GM21737 (cell line): Measurements from ENCODE around the gene OAS3.
"Not testable (repeated sequence)": the region's sequence is repeated elsewhere in the genome, so short reads cannot be mapped to it uniquely, and the experiment has no call there.

Experiments used
- ATAC-seq: cut with Tn5 transposase; IDR thresholded peaks from one replicate; pipeline ENCODE4 v1.9.1; 2021; ENCODE audit warnings: mild to moderate bottlenecking, moderate library complexity; ENCODE audit not compliant: unreplicated experiment

OAS3 gene

DNA sequence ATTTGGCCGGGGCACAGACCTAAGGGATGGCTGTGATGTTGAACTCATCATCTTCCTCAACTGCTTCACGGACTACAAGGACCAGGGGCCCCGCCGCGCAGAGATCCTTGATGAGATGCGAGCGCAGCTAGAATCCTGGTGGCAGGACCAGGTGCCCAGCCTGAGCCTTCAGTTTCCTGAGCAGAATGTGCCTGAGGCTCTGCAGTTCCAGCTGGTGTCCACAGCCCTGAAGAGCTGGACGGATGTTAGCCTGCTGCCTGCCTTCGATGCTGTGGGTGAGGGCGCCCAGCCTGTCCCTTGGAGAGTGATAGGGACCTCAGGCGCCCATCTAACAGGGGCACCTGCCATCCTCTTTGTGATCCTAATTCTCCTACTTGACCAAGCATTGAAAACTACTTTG lies 12.4 kb downstream of the OAS3 start:
- no peak for ATAC-seq

- not testable (repeated sequence) for ATAC-seq
These were observed 18.9 kb downstream of the OAS3 start for GRCh38 chr12:112957125-112957524.

DNA sequence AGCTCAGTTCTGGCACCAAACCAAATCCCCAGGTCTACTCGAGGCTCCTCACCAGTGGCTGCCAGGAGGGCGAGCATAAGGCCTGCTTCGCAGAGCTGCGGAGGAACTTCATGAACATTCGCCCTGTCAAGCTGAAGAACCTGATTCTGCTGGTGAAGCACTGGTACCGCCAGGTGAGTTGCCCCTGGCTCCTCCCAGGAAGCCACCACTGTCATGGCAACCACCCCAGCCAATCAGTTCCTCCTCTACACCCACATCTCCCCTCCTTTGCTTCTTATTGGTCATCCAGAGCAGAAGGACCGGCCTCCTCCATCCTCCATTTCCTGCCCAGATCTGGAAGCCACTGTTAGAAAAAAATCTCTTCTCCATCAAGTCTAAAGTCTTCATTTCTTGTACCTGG lies 22.8 kb downstream of the OAS3 start:
- ATAC-seq, result no peak

DNA sequence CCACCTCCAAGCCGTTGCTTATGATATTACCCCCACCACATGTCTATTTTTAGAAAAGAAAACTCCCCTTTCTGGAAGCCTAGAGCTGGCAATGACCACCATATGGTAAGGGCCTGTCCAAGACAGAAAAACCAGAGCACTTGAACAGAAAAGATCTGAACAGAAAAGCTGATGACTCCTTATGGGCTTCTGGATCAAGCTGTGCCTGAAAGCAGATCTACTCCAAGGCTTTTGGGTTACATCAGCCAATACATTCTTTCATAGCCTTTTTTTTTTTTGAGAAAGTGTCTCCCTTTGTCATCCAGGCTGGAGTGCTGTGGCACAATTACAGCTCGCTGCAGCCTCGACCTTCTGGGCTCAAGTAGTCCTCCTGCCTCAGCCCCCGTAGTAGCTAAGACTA lies 23.3 kb downstream of the OAS3 start:
- no peak for ATAC-seq

DNA sequence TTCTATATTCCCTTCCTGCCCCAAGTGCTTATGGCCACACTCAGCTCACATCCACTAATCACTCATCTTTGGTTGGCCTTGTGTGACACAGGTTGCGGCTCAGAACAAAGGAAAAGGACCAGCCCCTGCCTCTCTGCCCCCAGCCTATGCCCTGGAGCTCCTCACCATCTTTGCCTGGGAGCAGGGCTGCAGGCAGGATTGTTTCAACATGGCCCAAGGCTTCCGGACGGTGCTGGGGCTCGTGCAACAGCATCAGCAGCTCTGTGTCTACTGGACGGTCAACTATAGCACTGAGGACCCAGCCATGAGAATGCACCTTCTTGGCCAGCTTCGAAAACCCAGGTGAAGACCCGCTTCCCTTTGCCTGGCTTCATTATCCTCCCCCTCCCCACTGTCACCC lies 24.3 kb downstream of the OAS3 start:
- ATAC-seq, result no peak

- ATAC-seq, result no peak
These were observed 25.1 kb downstream of the OAS3 start for GRCh38 chr12:112963227-112963861.

DNA sequence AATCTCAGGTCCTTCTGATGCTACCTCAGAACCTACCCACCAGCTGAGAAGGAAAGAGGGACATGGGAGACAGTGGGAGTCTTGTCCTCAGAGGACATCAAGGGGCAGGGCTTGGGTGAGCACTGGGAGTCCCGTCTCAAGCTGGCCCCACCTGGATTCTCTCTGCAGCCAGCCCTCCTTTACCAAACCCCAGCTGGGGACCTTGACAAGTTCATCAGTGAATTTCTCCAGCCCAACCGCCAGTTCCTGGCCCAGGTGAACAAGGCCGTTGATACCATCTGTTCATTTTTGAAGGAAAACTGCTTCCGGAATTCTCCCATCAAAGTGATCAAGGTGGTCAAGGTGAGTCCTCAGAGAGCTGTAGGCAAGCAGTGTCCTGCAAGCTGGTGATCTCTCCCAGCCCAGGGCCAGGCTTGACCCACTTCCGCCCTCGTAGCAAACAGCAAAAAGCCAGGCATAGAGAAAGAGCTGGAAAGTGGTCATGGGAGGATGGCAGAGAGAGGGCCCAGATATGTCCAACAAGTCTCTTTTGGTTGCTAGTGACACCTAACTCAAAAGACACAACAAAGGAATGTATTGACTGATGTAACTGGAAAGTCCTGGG lies 25.9 kb downstream of the OAS3 start:
- ATAC-seq, result no peak

DNA sequence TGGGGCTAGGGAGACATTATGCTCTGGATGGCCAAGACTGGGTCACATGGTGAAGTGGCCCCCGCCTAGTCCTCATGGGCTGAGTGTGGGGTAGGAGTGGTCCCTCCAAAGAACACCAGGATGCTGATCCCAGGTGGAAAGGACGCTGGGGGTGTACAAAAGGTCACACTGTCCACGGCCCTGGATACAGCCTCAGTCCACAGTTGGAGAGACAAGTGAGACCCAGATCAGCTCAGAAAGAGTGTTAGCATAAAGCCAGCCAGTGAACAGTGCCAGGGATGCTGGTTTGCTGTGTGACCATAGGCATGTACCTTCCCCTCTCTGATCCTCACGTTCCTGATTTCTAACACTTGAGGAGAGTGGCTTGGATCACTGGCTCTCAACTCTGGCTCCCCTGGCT lies 26.6 kb downstream of the OAS3 start:
- ATAC-seq, result no peak

DNA sequence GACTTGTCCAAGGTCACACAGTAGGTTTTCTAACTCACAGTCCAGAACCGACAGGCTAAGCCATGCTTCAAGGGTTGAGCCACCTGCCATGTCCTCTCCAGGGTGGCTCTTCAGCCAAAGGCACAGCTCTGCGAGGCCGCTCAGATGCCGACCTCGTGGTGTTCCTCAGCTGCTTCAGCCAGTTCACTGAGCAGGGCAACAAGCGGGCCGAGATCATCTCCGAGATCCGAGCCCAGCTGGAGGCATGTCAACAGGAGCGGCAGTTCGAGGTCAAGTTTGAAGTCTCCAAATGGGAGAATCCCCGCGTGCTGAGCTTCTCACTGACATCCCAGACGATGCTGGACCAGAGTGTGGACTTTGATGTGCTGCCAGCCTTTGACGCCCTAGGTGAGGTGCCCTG lies 27.4 kb downstream of the OAS3 start:
- ATAC-seq, result no peak

DNA sequence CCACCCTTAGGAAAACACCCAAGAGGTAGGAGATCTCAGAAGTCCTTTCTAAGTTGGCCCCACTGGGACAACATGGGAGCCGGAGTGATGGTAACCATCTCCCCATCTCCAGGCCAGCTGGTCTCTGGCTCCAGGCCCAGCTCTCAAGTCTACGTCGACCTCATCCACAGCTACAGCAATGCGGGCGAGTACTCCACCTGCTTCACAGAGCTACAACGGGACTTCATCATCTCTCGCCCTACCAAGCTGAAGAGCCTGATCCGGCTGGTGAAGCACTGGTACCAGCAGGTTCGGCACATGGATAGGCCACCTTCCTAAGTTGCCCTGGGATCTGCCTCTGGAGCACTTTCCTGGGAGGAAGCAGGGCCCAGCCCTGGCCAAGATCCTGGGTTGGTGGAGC lies 29.0 kb downstream of the OAS3 start:
- ATAC-seq, result no peak

- no peak for ATAC-seq
These were observed 29.6 kb downstream of the OAS3 start for GRCh38 chr12:112967858-112968257.

DNA sequence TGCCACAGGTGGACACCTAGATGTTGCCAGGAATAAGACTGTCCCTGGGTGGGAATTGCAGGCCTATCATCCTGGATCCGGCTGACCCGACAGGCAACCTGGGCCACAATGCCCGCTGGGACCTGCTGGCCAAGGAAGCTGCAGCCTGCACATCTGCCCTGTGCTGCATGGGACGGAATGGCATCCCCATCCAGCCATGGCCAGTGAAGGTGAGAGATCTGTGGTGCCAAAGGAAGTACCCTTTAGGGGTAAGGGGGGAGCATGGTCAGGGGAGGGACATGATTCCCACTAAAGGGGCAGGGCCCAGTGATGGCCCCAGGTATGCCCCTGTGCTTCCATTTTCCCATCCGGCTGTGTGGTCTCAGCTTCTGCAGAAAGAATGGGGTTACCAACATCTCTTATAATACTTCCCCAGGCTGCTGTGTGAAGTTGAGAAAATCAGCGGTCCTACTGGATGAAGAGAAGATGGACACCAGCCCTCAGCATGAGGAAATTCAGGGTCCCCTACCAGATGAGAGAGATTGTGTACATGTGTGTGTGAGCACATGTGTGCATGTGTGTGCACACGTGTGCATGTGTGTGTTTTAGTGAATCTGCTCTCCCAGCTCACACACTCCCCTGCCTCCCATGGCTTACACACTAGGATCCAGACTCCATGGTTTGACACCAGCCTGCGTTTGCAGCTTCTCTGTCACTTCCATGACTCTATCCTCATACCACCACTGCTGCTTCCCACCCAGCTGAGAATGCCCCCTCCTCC lies 31.5 kb downstream of the OAS3 start:
- ATAC-seq, result no peak

DNA sequence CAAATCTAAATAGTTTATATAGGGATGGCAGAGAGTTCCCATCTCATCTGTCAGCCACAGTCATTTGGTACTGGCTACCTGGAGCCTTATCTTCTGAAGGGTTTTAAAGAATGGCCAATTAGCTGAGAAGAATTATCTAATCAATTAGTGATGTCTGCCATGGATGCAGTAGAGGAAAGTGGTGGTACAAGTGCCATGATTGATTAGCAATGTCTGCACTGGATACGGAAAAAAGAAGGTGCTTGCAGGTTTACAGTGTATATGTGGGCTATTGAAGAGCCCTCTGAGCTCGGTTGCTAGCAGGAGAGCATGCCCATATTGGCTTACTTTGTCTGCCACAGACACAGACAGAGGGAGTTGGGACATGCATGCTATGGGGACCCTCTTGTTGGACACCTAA lies 32.1 kb downstream of the OAS3 start:
- no peak for ATAC-seq

DNA sequence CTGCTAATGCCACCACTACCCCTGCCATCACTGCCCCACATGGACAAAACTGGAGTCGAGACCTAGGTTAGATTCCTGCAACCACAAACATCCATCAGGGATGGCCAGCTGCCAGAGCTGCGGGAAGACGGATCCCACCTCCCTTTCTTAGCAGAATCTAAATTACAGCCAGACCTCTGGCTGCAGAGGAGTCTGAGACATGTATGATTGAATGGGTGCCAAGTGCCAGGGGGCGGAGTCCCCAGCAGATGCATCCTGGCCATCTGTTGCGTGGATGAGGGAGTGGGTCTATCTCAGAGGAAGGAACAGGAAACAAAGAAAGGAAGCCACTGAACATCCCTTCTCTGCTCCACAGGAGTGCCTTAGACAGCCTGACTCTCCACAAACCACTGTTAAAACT lies 33.0 kb downstream of the OAS3 start:
- no peak for ATAC-seq

- no peak for ATAC-seq
These were observed 34.9 kb downstream of the OAS3 start for GRCh38 chr12:112973011-112973735.

DNA sequence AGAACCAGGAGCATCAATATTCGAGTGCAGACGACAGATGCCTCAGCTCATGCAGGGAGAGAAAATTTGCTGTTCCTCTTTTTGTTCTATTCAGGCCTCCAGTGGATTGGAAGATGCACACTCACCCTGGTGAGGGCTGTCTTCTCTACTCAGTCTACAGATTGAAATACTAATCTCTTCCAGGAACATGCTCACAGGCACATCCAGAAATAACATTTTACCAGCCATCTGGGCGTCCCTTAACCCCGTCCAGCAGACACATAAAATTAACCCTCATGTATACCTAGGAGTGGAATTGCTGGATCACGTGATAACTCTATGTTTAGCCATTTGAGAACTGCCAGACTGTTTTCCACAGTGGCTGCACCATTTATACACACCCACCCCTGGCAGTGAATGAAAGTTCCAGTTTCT lies 35.6 kb downstream of the OAS3 start:
- no peak for ATAC-seq

- no peak for ATAC-seq
These were observed 36.6 kb downstream of the OAS3 start for GRCh38 chr12:112974904-112975303.

- no peak for ATAC-seq
These were observed 38.9 kb downstream of the OAS3 start for GRCh38 chr12:112977139-112977538.

DNA sequence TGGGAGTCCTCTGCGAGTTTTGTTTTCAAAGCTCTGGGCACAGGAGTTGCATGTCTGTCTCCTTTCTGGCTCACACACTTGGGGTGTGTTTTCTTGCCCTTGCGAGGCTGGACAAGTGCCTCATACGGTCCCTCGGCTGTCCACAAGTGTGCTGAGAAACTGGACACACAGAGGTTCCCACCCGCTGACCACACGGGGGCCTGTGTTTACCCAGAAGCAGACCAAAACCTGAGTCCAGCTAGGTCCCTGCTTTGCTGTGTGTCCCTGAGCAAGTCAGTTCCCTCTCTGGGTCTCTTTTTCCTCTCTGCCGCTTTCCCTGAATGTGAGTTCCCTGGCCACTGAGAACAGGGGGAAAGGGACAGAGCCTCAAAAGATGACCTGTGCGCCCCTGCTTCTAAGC lies 39.4 kb downstream of the OAS3 start:
- ATAC-seq, result no peak

DNA sequence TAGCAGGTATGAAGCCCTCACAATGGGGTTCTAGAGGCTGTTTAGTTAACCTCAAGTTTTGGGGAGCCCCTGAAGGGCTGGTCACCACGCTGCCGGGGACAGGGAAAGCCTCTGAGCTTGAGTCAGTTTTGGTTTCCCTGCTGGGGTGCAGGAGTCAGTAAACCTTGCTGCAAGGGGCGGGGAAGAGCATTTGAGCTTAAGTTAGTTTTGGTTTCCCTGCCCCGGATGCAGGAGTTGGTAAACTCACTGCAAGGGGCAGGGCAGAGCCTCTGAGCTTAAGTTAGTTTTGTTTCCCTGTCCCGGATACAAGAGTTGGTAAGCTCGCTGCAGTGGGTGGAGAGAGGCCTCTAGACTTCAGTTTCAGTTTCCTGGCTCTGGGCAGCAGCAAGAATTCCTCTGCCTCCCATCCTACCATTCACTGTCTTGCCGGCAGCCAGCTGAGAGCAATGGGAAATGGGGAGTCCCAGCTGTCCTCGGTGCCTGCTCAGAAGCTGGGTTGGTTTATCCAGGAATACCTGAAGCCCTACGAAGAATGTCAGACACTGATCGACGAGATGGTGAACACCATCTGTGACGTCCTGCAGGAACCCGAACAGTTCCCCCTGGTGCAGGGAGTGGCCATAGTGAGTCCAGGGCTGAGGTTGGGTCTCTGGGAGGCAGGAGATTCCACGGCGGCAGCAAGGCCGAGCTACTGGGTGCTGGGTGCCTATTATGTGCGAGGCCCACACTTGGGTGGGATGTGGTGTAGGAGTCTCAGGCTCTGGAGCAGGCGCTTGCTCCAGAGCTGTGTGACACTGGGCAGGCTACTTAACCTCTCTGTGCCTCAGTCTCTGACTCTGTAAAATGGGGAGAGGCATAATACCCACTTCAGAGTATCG lies 40.1 kb downstream of the OAS3 start, which contains the start of gene OAS2:
Gene OAS2, plus strand, starts transcription at position 357 of the 878 bp plus-strand sequence. Its CDS starts 90 bp downstream, at position 447.
- peak; percentile 90 for ATAC-seq
